GM21526 (cell line): ENCODE measurements around the gene RAC2.

Source experiments
- ATAC-seq: cut with Tn5 transposase; IDR thresholded peaks from one replicate; pipeline ENCODE4 v1.9.1; 2021; ENCODE audit warnings: moderate library complexity; ENCODE audit not compliant: unreplicated experiment, low FRiP score

The RAC2 gene

GRCh38 chr22:37276776-37277175 is 32.7 kb upstream of the RAC2 start:
- ATAC-seq, result no peak

GRCh38 chr22:37275622-37276021 is 31.6 kb upstream of the RAC2 start:
- ATAC-seq, result no peak

- no peak for ATAC-seq
Observed at GRCh38 chr22:37275134-37275533, 31.1 kb upstream of the RAC2 start.

- no peak for ATAC-seq
Observed at GRCh38 chr22:37274380-37274862, 30.4 kb upstream of the RAC2 start.

GRCh38 chr22:37273846-37274225 is 29.8 kb upstream of the RAC2 start:
- ATAC-seq, result no peak

GRCh38 chr22:37273126-37273845 is 29.2 kb upstream of the RAC2 start:
- no peak for ATAC-seq

GRCh38 chr22:37270928-37271650 is 27.0 kb upstream of the RAC2 start:
- ATAC-seq, result no peak

GRCh38 chr22:37269936-37270678 is 26.0 kb upstream of the RAC2 start:
- ATAC-seq, result no peak

GRCh38 chr22:37267661-37268413 is 23.8 kb upstream of the RAC2 start:
- ATAC-seq, result no peak

- ATAC-seq, result peak; percentile 76
Observed at GRCh38 chr22:37267135-37267587, 23.1 kb upstream of the RAC2 start.

GRCh38 chr22:37266581-37267134 is 22.6 kb upstream of the RAC2 start:
- no peak for ATAC-seq

GRCh38 chr22:37263966-37264887 is 20.2 kb upstream of the RAC2 start:
- ATAC-seq, result no peak

- ATAC-seq, result no peak
Observed at GRCh38 chr22:37262346-37262745, 18.3 kb upstream of the RAC2 start.

- no peak for ATAC-seq
Observed at GRCh38 chr22:37260901-37261336, 16.9 kb upstream of the RAC2 start.

- no peak for ATAC-seq
Observed at GRCh38 chr22:37260155-37260795, 16.2 kb upstream of the RAC2 start.

- no peak for ATAC-seq
Observed at GRCh38 chr22:37259540-37260029, 15.5 kb upstream of the RAC2 start.

GRCh38 chr22:37258753-37259401 is 14.8 kb upstream of the RAC2 start:
- ATAC-seq, result no peak
